Activated CD4-positive, alpha-beta memory T cell treated with anti-CD3 and anti-CD28 coated beads, Interleukin-2, amount 10 ng/mL, durations not matched to agents 7 days and 5 days (primary cell): ENCODE results near the gene PRKX. TPM values are rescaled to one million over a fixed set of nuclear protein-coding genes. Genes with fewer than 3 reads are reported as not detected.
"Not testable (repeated sequence)": the region's sequence is repeated elsewhere in the genome, so short reads cannot be mapped to it uniquely, and the experiment has no call there.

Source experiments
- CTCF ChIA-PET: fragments of 350-600 bp; sonication (Branson Sonifier 250); formaldehyde crosslinking; loops from one replicate; lab custom pipeline; 2021; ENCODE audit warnings: antibody characterized with exemption, inconsistent platforms; lab: Charles Lee
- POLR2A ChIA-PET: fragments of 350-600 bp; sonication (Branson Sonifier 250); formaldehyde crosslinking; loops from one replicate; lab custom pipeline; 2021; ENCODE audit warnings: antibody characterized with exemption; lab: Charles Lee
- DNase-seq: peaks from one replicate; pipeline ENCODE4 v3.0.0-alpha.2; 2020
- H3K27ac Mint-ChIP-seq: one replicate; pipeline ENCODE4 v1.8.0; 2021; ENCODE audit warnings: mild to moderate bottlenecking, mixed read lengths
- H3K27me3 Mint-ChIP-seq: one replicate; pipeline ENCODE4 v1.8.0; 2021; ENCODE audit warnings: mixed read lengths
- H3K36me3 Mint-ChIP-seq: one replicate; pipeline ENCODE4 v1.8.0; 2021; ENCODE audit warnings: low read depth, mixed read lengths
- H3K4me1 Mint-ChIP-seq: one replicate; pipeline ENCODE4 v1.8.0; 2021; ENCODE audit warnings: mixed read lengths
- H3K4me3 Mint-ChIP-seq: one replicate; pipeline ENCODE4 v1.8.0; 2021; ENCODE audit warnings: mild to moderate bottlenecking, mixed read lengths
- H3K9me3 Mint-ChIP-seq: one replicate; pipeline ENCODE4 v1.8.0; 2021; ENCODE audit warnings: mixed read lengths
- total RNA-seq, 2 experiments: library from RNA; stranded (reverse); gene quantifications; one replicate each; pipeline ENCODE4 v1.2.3, GENCODE V29; 2021

Gene PRKX
- total RNA-seq, 2 experiments from 2014 or later, result 141 to 145 TPM

DNA sequence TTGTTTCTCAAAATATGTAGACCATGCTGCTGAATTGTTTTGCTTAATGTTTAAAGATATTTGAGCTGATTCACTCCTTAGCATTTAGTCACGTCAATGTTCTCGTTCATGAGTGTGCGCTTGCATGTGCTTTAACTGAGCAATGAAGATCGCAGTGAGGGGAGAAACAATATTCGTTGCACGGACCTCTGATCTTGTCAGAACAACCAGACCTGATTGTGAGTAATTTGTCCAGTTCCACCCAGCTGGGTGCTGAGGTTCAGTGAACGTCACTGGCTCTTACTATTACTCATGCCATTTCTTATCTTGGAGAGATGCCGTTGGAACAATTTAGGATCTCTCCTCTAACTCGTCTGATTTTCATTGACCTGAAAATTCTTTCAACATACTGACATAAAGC lies 15.0 kb upstream of the PRKX start:
- H3K27ac Mint-ChIP-seq, result no peak overlapping the region
- POLR2A ChIA-PET, result no interaction called here

DNA sequence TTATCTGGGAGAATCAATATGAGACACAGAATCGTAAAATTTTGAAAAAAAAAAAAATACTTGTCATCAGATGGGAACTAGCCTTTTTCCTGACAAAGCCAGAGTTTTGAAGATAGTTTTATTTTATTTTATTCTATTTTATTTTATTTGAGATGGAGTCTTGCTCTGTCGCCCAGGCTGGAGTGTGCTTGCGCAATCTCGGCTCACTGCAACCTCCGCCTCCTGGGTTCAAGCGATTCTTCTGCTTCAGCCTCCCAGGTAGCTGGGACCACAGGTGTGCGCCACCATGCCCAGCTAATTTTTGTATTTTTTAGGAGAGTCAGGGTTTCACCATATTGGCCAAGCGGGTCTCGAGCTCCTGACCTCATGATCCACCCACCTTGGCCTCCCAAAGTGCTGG lies 10.0 kb upstream of the PRKX start:
- CTCF ChIA-PET, H3K4me3 Mint-ChIP-seq, H3K4me1 Mint-ChIP-seq, DNase-seq, H3K9me3 Mint-ChIP-seq, POLR2A ChIA-PET, H3K27me3 Mint-ChIP-seq, H3K27ac Mint-ChIP-seq, H3K36me3 Mint-ChIP-seq: not testable (repeated sequence)

More for the DNA sequence above, 15.0 kb upstream of the PRKX start:
- Mint-ChIP-seq H3K27me3 (no peaks in the 10 kb centered on the region), H3K36me3 (no peaks in the 10 kb centered on the region), H3K4me1 (peaks cover 2% of the 10 kb centered on the region), H3K4me3 (no peak overlapping the region), H3K9me3 (no peaks in the 10 kb centered on the region)
- CTCF ChIA-PET, result no interaction called here
- no peak for DNase-seq

DNA sequence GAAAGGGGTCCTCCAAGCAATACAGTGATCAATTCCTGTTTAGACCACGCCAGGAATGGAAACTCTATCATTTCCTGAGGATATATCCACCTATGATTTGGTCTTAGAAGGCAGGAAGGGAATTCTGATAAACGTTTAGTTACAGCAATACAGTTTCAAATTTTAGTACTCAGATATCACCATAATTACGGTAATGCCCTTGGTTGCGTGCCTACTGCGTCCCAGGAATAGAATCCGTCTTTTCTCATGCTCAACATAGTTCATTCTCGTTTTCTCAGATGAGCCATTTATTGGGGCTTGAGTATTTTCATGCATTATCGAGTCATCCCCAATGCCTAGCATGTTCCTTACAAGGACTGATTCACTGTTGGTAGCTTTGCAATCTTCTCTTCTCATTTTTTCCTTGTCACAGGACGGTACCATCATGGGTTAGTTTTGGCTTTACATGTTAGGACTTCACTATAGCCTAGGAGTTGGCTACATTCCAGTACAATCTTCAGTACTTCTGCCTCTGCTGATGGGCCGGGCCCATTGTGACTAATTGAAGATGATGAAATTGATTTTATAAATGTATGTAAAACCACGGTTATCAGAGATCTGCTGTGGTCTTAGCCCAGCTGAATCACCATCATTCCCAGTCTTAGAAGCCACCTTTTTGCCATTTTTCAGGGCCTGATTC lies 4.4 kb upstream of the PRKX start:
- CTCF ChIA-PET, result no interaction called here
- Mint-ChIP-seq H3K4me3 (no peak overlapping the region), H3K9me3 (no peaks in the 10 kb centered on the region), H3K27ac (no peak overlapping the region), H3K4me1 (peaks cover 1% of the 10 kb centered on the region), H3K27me3 (peaks cover 3% of the 10 kb centered on the region), H3K36me3 (no peaks in the 10 kb centered on the region)
- DNase-seq, result no peak
- POLR2A ChIA-PET, result no interaction called here

DNA sequence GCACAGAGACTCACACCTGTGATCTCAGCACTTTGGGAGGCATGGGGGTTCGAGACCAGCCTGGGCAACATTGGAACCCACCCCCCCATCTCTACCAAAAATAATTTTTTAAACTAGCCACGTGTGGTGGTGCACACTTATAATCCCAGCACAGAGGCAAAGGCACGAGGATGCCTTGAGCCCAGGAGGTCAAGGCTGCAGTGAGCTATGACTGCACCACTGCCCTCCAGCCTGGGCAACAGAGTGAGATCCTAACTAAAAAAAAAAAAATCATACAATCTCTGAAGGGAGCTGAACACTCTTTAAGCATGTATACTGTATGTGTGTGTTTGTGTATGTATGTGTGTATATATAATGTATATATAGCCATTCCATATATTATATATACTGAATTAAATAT lies 2.5 kb upstream of the PRKX start:
- no peak for DNase-seq
- Mint-ChIP-seq H3K27me3 (peaks cover 3% of the 10 kb centered on the region), H3K4me3 (no peak overlapping the region), H3K27ac (no peak overlapping the region), H3K4me1 (peaks cover 2% of the 10 kb centered on the region), H3K9me3 (no peaks in the 10 kb centered on the region), H3K36me3 (peaks cover 14% of the 10 kb centered on the region)
- ChIA-PET CTCF (no interaction called here), POLR2A (no interaction called here)

DNA sequence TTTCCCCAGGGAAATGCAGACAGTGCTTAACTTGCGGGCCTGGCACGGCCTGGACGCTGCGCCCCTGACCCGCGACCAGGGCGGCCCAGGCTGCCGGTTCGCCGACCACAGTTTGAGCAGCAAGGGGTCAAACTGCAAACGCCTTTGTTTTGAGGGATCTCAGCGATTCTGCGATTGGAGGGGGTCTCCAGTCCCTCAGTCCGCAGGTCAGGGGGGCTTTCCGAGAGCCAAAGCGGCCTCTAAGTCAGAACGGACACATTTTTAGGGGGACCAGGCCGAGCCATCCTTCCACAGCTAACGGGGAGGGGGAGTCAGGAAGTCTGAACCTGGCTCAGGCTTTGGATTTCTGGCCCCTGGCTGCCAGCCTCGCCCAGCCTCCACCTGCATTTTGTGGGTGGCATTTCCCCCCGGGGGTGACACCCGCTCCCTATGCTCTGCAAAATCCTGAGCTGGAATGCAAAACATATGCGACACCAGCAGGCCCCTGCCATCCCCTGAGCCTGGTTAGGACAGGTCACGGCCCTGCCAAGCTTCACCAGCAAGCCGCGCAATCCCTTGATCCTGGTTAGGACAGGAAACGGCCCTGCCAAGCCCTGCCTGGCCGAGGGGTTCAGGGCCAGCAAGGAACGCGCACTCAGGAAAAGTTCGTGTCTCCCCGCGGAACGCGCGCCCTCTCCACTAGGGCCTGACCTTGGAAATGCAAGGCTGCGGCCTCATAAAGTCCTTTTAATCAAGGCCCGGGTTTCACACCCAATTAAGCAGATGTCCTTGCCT lies 1.4 kb upstream of the PRKX start:
- H3K36me3 Mint-ChIP-seq, result peaks cover 22% of the 10 kb centered on the region
- H3K9me3 Mint-ChIP-seq, DNase-seq, H3K4me3 Mint-ChIP-seq, H3K27me3 Mint-ChIP-seq, H3K27ac Mint-ChIP-seq, POLR2A ChIA-PET: not testable (repeated sequence)
- CTCF ChIA-PET, result interaction anchor here (0.6 kb wide), 1 partner anchor 63 kb away, joined by 3 read pairs; no protein-coding TSS in a partner anchor
- H3K4me1 Mint-ChIP-seq, result peaks cover 11% of the 10 kb centered on the region

DNA sequence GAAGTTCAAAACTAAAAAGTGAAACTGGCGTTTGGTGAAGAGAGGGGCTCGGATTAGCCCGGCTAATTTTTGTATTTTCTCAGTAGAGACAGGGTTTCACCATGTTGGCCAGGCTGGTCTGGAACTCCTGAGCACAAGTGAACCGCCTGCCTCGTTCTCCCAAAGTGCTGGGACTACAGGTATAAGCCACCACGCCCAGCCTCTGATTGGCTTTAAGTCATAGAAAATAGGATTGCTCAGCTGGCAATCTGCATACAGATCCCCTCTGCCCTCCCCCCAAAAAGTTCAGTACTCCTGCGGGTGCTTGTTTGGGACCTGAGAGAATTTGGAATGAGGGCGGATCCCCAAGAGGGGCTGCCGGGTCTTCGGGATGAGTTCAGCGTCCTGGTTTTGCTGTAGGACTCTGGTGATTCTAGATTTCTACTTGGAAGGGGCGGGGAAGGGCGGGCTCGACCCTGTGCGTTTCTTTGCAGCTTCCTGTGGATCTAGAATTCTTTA lies 537 bp upstream of the PRKX start:
- DNase-seq, result no peak
- H3K36me3 Mint-ChIP-seq, result peaks cover 24% of the 10 kb centered on the region
- H3K4me3 Mint-ChIP-seq, result peak overlapping the region; percentile 71
- ChIA-PET CTCF (interaction anchor here (0.7 to 0.9 kb wide), 2 partner anchors 13 to 30 kb away, joined by 3 read pairs; no protein-coding TSS in a partner anchor), POLR2A (interaction anchor here (1.0 to 1.5 kb wide), 4 partner anchors 9 to 98 kb away, joined by 3 to 9 read pairs (median 6); no protein-coding TSS in a partner anchor)
- no peaks in the 10 kb centered on the region for H3K27me3 Mint-ChIP-seq
- no peaks in the 10 kb centered on the region for H3K9me3 Mint-ChIP-seq
- H3K4me1 Mint-ChIP-seq, result peaks cover 18% of the 10 kb centered on the region
- H3K27ac Mint-ChIP-seq, result peak overlapping the region; percentile 72

DNA sequence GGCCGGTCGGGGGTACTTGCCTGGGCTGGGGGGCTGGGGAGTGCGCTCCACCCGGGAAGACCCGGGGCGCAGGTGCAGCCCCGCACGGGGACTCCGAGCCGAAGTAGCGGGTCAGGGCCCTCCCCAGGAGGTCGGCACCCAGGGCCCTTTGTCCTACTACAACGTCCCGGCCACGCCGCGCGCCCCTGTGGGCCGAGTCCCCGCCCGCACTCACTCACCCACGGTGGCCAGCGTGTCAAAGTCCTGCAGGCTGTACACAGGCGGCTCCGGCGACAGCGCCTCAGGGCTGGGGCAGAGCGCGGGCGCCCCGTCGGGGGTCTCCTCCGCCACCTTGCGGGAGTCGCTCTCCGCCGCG lies 602 bp downstream of the PRKX start:
- Mint-ChIP-seq H3K27ac (peak overlapping the region; percentile 91), H3K27me3 (no peaks in the 10 kb centered on the region), H3K4me3 (peak overlapping the region; percentile 99), H3K9me3 (no peaks in the 10 kb centered on the region), H3K36me3 (peaks cover 31% of the 10 kb centered on the region), H3K4me1 (peaks cover 30% of the 10 kb centered on the region)
- CTCF ChIA-PET, result no interaction called here
- DNase-seq, result no peak
- POLR2A ChIA-PET, result interaction anchor here (1.0 to 2.1 kb wide), 5 partner anchors 8 to 103 kb away, joined by 3 to 15 read pairs (median 7); no protein-coding TSS in a partner anchor

DNA sequence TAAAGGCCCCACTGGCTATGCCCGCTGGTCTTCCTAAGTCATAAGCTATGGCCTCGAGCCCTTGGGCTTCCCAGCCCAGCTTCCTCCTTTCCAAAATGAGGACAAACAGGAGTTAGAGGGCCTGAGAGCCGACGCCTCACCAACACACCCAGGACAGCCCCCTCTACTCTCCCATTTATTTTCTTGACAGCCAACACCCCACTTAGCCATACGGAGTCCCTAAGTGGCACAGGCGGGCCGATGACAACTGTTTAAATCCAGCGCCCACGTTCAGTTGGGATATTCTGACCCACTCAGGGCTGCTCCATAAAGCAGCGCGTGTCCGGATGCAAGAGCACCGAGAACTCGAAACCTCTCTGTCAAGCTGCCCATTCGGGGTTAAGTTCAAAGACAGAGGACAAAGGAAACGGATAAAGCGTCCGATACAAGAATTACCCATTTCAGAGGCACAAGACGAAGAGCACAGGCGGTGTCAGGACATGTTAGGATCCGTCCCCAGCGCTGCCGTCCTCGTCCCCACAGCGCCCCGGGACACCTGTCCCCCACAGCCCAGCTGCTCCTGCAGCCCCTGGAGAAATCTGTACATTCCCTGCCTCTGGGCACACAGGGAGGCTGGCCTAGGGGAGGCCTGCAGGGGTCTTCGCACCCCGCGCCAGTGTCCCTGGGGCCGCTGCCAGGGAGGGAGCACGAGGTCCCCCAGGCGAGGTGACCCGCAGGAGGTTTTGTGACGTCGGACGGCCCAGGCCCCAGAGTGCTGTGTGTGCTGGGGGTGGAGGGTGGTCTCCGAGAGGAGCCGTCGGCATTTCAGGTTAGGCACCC lies 1.2 kb downstream of the PRKX start:
- POLR2A ChIA-PET, result interaction anchor here (0.9 to 2.1 kb wide), 7 partner anchors 11 to 103 kb away, joined by 3 to 15 read pairs (median 4); no protein-coding TSS in a partner anchor

DNA sequence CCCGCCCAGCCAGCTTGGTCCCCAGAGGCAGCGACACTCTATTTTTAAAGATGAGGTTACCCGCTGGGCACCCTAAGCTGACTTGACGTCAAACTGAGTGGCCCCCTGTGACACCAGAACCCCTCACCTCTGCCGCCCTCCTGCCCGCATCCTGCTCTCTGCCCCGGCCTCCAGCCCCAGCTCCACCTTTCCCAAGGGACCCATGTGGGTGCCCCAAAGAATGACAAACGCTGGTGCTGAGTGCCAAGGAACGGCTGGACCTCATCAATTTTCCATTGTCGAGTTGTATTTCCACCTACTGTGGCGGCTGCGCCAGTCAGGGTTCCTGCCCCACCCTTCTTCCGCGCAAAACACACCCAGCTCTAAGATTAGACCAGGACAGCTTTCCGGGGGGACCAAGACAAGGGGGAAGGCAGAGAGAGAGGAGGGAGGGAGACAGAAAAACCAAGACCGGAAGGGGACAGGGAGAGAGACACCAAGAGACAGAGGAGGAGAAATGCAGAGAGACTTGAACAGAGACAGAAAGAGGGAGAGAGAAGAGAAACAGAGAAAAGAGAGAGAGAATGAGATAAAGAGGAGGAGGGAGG lies 2.0 kb downstream of the PRKX start:
- ChIA-PET CTCF (no interaction called here), POLR2A (interaction anchor here (0.9 to 2.1 kb wide), 9 partner anchors 10 to 104 kb away, joined by 3 to 15 read pairs (median 4); no protein-coding TSS in a partner anchor)
- H3K27ac Mint-ChIP-seq, result peak overlapping the region; percentile 91
- peaks cover 44% of the 10 kb centered on the region for H3K36me3 Mint-ChIP-seq
- peak overlapping the region; percentile 99 for H3K4me3 Mint-ChIP-seq
- DNase-seq, result peak; percentile 45
- peaks cover 43% of the 10 kb centered on the region for H3K4me1 Mint-ChIP-seq
- H3K27me3 Mint-ChIP-seq, result no peaks in the 10 kb centered on the region
- no peaks in the 10 kb centered on the region for H3K9me3 Mint-ChIP-seq

More for the DNA sequence above, 1.2 kb downstream of the PRKX start:
- Mint-ChIP-seq H3K27me3 (no peaks in the 10 kb centered on the region), H3K27ac (peak overlapping the region; percentile 91), H3K4me1 (peaks cover 34% of the 10 kb centered on the region), H3K36me3 (peaks cover 36% of the 10 kb centered on the region), H3K4me3 (peak overlapping the region; percentile 99), H3K9me3 (no peaks in the 10 kb centered on the region)
- CTCF ChIA-PET, result no interaction called here
- peak; percentile 18 for DNase-seq

DNA sequence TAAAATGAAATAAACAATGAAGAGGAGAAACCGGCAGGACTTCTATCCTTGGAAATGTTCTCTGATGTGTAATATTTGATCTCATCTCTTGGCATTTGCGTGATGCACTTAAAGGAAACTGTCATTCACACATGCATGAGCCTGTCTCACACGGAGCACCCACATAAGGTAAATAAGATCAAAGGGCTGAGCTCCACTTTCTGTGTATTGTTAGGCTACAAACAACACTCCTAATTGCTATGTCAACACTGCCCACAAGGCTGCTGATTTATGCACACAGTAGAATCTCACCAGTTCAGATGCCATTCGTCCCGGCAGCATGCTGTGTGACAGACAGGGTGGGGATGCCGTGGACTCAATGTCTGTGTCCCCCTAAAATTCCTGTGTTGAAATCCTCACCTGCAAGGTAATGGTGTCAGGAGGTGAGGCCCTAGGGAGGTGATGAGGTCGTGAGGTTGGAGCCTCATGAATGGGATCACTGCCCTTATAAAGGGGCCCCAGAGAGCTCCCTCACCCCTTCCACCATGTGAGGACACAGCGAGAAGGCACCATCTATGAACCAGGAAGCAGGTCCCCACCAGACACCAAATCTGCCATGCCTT lies 5.7 kb downstream of the PRKX start:
- H3K9me3 Mint-ChIP-seq, CTCF ChIA-PET, H3K27me3 Mint-ChIP-seq: not testable (repeated sequence)
- H3K27ac Mint-ChIP-seq, result peak overlapping the region; percentile 79
- H3K4me1 Mint-ChIP-seq, result peaks cover 73% of the 10 kb centered on the region
- POLR2A ChIA-PET, result interaction anchor here (1.1 kb wide), 1 partner anchor 36 kb away, joined by 3 read pairs; no protein-coding TSS in a partner anchor
- peak overlapping the region; percentile 55 for H3K4me3 Mint-ChIP-seq
- DNase-seq, result peak; percentile 23
- H3K36me3 Mint-ChIP-seq, result peaks cover 73% of the 10 kb centered on the region

DNA sequence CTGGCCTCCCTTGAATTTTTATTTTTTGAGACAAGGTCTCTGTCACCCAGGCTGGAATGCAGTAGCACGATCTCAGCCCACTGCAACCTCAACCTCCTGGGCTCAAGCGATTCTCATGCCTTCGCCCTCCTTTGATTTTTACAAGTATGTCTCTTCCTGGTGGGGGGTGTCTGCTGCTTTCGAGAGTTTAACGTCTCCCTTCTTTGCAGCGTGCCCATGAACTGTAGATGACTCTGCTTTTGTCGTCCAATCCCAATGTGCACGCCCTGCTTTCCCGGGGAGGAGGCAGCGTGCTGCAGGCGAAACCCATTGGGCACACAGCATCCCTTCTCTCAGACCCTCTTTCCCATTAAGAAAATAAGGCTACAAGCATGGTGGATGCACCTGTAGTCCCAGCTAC lies 7.0 kb downstream of the PRKX start:
- ChIA-PET POLR2A (interaction anchor here (1.0 to 2.8 kb wide), 3 partner anchors 28 to 105 kb away, joined by 3 to 6 read pairs (median 5); no protein-coding TSS in a partner anchor), CTCF (no interaction called here)
- peaks cover 81% of the 10 kb centered on the region for H3K4me1 Mint-ChIP-seq
- no peak for DNase-seq
- H3K9me3 Mint-ChIP-seq, result peaks cover 3% of the 10 kb centered on the region
- no peaks in the 10 kb centered on the region for H3K27me3 Mint-ChIP-seq
- H3K27ac Mint-ChIP-seq, result peak overlapping the region; percentile 63
- peak overlapping the region; percentile 13 for H3K4me3 Mint-ChIP-seq
- peaks cover 74% of the 10 kb centered on the region for H3K36me3 Mint-ChIP-seq

DNA sequence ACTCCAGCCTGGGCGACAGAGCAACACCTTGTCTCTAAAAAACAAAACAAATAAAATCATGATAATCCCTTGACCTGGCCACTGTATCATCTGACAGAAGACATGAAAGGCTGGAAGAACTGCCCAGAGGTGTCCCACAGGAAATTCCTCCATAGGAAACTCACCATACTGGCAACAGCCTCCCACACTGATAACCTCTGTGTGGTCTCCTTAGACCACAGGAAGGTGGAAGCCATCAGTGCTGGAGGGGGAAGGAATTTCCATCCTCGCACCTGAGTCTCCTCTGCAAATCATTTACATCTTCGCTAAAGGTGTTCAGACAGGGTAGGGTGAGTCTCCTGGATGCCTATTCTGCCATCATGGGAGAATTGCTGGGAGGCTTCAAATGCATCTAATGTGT lies 10.2 kb downstream of the PRKX start:
- H3K9me3 Mint-ChIP-seq, CTCF ChIA-PET, H3K4me3 Mint-ChIP-seq, POLR2A ChIA-PET, DNase-seq, H3K27me3 Mint-ChIP-seq: not testable (repeated sequence)
- Mint-ChIP-seq H3K36me3 (peaks cover 73% of the 10 kb centered on the region), H3K27ac (peak overlapping the region; percentile 44), H3K4me1 (peaks cover 80% of the 10 kb centered on the region)
